Activated CD4-positive, alpha-beta T cell treated with anti-CD3 and anti-CD28 coated beads, Interleukin-10, Interleukin-2, amounts not matched to agents 100 ng/mL and 50 ng/mL, durations not matched to agents 16 hours and 8 hours (primary cell): ENCODE measurements around the gene WDFY4.

ENCODE experiments used
- DNase-seq: peaks from one replicate; pipeline ENCODE4 v3.0.0-alpha.2; 2020

WDFY4 gene

DNA sequence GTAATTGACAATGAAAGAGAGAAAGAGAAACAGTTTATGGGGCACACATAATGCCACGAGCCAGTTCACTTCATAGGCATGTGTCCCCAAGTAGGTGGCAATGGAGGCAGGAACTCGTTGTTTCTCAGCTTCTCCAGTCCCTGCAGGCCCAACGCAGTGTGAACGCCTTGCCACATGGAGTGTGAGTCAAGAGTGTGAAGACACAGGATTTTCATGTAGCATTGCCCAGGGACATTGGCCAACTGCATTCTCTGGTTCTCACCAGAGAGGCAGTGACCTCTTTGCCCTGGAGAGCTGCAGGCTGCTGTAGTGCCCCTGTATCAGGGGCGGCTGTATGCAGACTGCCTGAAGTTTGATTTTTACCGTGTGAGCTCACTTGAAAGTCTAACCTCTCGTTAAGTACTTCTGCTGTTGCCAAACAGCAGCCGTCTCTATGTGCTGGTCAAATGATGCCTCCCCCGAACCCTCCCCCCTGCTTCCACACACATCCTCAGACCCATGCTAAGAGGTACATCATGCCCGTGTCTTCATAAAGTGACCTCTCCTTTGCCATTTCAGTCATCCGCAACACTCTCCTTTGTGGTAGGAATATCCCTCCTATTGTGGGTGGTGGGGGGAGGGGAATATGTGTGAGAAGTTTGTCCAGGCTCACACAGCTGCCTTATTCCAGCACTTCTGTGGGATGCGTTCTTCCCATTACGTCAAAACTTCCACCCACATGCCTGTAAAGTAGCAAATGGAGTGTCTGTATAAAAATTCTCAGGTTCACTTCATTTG is 242.3 kb downstream of the WDFY4 start:
- DNase-seq = no peak

DNA sequence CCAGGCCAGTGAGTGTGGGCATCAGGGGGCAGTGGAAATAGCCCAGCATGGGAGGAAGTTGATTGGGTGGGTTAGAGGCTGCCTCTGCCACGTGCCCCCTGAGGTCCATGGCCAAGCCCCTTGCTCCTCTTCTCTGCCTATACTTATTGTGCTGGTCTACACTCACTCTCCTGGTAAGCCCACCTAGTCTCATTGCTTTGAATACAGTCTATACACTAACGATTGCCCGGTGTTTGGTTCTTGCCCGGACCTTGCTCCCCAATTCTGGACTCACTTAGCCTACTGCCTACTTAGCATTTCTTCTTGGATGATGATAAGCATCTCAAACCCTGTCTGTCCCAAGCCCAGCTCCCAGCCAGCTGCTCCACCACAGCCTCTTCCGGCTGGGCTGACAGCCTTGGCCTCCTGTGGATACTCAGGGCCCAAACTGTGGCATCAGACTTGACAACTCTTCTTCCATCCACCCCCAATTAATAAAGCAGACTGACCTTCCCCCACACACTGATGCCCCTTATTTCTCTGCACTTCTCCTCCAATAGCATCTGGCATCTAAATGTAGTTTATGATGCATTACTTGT is 244.8 kb downstream of the WDFY4 start:
- DNase-seq = no peak

DNA sequence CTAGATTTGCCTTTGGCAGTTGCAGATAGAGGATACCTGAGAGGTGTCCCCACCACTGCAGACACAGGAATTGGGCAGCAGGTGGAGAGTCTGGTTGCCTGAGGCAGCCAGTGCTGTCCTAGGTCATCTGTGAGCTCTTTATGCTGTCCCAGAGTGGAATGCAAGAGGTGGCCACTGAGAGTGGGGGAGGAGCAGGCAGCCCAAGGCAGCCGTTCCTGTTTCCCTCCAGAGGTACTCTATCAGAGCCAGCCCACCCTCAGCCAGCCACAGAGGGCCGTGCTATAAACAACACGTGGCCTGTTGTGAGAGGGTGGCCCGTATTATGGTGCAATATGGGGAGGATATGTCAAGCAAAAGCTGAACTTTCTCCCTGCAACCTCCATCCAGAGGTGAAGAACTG is 246.5 kb downstream of the WDFY4 start:
- DNase-seq = no peak

DNA sequence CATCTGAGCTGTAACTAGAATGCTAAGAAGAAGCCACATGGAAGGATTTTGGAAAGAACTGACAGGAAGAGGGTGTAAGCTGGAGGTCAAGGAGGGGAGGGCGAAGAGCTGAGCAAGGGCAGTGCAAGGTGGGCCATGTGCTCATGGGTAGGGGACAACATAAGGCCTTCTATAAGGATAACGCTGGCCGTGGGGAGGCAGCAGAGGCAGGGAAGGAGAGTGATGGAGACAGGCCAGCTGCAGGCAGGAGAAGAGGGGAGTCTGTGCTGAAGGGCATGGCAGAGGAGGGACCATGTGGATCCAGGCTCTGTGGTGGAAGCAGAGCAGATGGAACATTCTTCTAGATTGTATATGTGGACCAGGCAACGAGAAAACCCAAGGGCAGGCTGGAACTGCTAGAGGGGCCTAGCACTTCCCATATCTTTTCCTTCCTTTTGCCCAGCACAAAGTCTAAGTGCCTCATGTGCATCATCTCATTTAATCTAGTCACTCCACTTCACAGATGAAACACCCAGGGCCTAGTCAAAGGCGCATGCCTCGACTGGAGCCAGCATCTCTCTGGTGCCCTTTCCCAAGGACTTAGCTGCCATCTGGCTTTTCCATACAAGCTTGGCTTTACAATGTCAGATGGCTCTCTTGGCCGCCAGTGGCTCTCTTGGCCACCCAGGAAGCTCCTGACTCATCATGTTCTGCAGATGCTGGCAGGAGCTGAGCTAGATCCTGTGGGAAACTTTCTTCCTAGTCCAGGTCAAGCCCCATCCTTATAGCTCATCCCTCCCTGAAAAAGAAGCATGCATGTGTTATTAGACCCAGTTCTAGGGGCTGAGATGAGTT is 248.4 kb downstream of the WDFY4 start:
- DNase-seq = no peak

DNA sequence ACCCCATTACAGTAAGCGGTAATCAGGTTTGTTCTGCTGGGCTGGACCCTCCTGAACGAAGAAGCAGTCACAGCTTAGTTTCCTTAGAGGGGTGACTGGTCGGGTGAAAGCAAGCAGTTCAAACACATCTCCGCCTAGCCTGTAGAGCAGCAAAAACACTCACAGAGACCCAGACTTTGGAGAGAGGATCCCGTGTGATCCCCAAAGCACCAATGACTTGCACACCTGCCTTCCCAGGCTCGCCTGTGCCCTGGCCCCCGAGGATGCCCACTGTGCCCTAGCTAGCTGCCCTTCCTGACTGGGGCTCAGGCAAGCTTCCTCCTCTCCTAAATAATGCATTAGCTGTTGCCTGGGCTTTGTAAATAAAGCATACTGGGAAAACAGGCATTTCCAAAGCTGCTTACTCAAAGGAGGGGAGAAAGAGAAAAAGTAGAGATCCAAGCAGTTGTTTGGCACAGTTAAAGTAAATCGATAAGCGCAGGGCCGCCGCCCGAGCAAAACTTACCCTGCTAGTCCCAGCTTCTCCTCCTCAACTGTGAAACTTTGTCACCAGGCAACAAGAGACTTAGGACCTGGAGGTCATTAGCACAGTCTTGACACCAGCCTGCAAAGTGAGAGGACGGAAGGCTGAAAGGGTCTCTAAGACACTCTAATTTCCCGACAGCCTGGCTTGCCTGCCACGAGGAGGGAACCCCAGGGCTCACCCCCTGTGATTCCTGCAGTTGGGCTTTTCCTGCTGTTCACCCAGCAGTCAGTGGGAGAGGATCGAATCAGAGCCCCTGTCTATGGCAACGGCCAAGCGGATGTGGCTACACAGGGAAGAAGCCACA is 250.2 kb downstream of the WDFY4 start:
- no peak for DNase-seq

DNA sequence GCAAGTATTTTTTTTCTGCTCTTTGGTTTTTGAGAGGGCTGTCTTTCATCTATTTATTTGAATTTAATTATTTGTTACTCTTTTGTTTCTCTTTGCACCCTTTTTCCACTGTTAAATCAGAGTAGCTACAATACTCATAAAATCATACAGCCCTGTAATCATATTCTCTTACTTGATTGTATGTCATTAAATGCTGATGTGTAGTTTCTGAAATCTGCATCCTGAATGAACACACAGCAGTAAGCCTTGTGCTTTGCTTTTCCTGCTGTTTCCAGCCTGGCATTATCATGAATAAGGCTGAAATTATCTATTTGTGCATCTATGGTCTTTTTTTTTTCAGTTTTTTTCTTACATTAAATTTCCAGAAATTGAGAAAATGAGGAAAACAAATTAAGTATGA is 250.9 kb downstream of the WDFY4 start:
- DNase-seq = no peak

DNA sequence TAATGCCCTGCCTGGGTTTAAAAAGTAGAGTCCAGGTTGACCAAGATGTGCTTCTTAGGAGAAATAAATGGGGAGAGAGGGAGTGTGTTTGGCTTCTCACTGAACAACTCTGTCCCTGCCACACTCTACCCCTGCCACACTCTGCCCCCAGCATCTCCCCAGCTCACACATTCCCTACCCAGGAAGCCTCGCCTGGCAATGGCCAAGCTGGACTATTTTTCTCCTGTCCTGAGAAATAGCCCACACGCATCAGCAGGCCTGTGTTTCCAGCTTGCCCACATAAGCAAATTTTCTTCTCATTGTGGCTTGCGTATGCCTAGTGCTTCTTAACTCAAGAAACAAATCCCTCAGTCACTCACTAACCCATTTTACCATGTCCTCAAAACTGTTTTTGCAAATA is 253.1 kb downstream of the WDFY4 start:
- DNase-seq = no peak

DNA sequence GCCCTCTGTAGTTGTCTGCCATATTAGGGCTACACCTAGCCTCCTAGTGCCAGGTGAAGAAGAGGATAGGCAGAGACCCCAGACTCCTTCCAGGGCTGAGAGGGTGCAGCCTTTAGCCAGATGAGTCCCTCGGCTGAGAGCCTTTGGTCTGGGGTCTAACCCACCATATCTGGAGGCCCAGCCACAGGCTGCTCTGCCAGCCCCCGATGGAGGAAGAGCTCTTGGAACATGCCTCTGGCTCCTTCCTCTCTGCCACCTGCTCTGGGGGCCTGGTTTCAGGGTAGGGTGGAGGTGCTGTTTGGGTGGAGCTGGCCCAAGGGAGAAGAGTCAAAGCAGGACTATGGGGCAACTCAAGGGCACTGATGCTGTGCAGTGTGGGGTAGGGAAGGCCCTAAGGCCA is 253.6 kb downstream of the WDFY4 start:
- DNase-seq = no peak

DNA sequence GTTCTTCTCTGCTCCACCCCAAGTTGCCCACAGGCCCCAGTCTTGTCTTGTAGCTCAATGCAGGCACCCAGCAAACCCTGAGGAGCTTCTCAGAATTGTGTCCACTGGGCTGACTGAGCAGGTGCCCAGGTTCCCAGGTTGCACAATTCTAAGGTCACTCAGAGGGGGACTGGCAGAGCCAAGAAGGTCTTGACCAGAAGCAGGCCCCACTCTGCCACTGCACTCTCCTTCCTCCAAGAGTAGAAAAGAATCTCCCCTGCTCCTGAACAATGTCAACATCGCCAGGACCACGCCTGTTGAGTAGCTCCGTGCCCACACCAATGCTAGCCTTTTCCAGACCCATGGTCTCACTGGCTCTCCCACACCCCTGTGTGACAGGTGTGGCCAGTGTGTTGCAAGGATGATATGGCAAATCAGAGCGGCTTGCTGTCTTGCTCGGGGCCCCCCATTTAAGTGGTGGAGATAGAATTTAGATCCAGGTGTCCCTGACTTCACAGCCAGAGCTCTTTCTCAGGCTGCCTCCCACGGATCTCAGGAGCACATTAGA is 254.4 kb downstream of the WDFY4 start:
- DNase-seq = no peak

DNA sequence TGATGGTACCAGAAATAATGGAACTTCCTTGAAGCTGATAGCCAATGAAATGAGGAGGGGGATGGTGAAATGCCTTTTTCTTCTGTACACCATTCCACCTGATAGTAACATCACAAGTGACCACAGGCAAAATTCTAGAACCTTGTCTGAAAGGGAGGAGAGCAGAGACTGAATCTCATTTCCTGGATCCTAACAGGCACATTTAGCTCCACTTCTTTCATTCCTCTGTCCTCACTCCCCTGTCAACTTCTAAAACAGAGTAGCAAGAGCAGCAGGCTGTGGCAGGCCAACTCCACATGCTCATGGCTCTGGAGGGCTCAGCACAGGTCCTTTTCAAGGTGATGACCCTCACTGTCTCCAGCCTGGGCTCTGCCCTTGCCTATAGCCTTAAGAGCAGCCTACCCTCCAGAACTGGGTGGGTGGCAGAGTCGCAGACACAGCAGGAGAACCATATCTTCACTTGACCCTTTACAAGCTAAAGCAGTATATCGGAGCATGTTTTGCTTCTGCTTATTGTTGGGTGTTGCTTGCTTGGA is 255.2 kb downstream of the WDFY4 start, which contains the start of gene LRRC18:
Gene LRRC18, minus strand, starts transcription at position 51 of the 536 bp plus-strand sequence. CDS start 25,685 bp downstream, outside the sequence.
- DNase-seq = no peak

DNA sequence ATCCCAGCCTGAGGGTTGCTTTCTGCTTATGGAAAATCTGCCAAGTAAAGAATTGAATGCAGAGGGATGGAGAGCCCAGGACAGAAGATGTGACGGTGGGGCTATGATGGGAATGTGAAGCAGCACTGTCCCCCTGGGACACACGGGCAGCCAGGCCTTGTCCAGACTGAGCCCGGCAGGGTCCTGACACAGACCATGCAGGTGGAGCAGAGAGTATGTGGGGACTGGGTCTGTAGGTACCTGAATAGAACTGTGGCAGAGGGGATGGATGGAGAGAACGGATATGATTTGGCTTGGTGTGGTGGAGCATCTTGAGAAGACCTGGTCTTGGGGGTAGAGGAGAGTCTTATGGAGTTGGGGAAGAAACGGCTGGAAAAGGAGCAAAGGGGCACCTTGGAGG is 255.7 kb downstream of the WDFY4 start:
- DNase-seq = no peak

DNA sequence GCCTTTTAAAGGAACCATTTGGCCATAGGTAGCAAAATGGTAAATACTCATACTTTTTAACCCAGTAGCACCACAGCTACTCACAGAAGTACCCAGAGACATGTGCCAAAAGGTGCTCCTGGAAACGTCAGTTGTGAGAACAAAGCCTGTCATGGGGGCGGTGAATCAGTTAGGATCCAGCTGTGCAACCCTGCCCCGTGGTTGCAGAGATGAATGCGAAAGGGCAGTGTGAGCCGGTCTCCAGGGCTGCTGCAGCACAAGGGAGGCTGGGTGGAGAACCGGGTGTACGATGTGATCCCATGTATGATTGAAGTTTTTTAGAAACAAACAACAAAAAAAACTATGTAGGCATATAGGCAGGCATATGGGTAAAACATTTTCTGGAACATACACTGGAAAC is 256.3 kb downstream of the WDFY4 start:
- no peak for DNase-seq

DNA sequence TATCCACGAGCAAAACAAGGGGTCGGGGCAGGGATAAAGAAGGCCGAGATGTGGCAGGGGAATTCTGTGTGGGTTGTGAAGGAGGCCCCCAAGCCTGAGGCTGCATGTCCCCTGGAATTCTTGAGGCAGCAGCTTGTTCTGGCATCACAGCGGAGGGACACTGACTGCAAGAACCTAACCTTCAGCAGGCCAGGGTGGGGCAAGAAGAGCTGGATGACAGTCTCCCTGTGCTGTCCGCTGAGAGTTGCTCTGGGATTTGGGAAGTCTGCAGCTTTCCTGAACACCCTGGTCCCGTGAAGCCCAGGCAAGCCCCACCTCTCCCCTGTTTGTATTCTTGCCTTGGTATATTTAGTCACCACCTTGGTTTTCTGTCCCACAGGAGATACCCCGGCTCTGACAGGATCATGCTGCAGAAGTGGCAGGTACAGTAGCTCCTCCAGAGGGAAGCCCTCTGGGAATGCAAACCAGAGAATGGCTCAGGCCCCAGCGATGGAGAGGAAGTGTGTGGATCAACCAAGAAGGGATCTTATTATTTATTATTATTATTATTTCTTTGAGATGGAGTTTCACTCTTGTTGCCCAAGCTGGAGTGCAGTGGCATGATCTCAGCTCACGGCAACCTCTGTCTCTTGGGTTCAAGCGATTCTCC is 256.9 kb downstream of the WDFY4 start:
- no peak for DNase-seq

DNA sequence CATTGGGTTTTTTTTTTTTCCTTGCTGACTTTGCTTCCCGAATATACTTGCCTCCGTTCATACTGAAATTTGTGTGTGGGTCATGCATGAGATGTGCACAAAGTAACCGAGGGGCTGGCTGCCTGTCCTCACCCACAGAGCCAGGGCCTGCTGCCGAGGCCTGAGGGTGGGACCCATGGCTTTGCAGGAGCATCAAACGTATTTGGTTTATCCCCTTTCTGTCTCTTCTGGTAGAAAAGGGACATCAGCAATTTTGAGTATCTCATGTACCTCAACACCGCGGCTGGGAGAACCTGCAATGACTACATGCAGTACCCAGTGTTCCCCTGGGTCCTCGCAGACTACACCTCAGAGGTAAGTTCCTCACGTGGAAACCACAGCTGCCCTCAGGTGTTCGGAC is 258.4 kb downstream of the WDFY4 start:
- DNase-seq = no peak

DNA sequence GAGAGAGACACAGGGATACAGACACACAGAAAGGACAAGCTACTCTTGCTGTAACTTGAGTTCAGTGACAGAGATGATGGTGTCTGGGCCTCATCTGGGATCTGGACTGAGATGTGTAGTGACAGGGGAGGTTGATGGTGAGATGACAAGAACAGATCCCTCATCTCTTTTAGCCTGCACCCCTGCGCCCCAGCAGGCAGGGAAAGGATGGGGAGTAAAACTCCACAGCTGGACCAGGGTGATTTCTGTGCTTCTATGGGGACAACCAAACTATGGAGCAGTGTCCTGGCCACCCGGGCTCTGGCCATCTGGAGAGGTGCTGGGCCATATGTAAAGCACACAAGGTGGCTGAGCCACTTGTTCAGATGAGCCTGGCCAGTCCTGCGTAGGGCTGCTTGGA is 259.5 kb downstream of the WDFY4 start:
- no peak for DNase-seq

DNA sequence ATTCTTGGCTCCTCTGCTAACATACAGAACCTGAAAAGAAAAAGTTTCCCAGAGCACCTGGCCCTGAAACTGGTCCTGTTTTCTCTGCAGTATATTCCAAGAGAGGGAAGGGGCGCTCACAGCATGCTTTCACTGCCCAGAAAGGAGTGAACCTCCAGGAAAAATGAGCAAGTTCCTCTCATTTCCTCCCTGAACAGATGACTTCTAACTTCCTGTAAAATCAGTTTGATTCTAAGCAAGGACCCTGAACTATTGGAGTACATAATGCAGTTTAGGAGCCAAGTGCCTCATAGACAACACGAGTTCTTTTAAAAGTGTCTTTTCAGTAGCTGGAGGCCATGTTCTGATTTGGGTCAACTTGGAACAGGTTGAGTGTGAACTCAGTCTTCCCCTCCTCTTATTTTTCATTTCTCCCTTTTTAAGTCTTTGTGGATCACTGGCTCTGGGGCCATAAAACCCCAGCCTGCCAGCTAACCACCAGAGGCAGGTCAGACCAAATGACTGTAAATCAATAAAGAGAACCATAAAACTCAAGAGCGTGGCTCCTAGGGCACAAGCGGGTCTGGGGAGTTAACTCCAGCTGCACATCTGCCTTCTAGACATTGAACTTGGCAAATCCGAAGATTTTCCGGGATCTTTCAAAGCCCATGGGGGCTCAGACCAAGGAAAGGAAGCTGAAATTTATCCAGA is 260.9 kb downstream of the WDFY4 start:
- no peak for DNase-seq

DNA sequence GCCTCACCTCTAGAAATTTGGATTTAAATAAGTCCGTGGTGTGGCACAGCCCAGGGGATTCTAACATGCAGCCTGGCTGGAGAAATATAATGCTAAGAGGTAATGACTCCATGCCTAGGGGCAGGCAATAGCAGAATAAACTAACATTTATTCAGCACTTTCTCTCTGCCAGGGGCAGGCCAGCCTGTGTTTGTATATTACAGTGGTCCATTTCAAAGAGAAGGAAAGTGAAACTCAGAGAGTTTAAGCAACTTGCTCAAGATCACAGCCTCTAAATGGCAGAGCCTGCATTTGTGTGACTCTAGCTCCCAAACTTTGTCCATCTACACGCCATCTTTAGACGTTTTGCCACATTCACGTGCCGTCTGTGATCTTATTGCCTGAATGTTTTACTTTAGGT is 261.7 kb downstream of the WDFY4 start:
- no peak for DNase-seq

DNA sequence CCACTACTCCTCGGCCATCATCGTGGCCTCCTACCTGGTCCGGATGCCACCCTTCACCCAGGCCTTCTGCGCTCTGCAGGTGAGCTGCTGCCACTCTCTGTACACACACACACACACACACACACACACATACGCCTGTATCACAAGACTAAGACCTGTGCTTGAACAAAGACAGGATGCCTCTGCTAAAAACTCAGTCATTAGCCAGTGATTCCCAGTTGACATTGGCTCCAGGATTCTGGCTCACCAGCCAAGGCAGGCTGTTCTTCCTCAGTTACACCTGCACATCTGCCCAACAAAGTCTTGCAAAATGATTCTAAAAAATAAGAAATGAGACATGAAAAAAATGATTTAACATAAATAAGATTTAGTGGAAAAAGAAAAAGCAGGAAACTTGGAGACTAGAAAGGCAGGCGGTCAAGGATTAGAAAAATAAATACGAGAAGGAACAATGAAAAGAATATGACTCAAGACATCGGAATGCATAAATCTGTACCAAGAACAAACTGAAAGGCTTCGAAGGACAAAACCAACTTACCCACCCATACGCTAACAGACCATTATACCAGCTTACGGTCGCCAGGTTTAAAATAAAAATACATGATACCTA is 262.3 kb downstream of the WDFY4 start:
- no peak for DNase-seq

DNA sequence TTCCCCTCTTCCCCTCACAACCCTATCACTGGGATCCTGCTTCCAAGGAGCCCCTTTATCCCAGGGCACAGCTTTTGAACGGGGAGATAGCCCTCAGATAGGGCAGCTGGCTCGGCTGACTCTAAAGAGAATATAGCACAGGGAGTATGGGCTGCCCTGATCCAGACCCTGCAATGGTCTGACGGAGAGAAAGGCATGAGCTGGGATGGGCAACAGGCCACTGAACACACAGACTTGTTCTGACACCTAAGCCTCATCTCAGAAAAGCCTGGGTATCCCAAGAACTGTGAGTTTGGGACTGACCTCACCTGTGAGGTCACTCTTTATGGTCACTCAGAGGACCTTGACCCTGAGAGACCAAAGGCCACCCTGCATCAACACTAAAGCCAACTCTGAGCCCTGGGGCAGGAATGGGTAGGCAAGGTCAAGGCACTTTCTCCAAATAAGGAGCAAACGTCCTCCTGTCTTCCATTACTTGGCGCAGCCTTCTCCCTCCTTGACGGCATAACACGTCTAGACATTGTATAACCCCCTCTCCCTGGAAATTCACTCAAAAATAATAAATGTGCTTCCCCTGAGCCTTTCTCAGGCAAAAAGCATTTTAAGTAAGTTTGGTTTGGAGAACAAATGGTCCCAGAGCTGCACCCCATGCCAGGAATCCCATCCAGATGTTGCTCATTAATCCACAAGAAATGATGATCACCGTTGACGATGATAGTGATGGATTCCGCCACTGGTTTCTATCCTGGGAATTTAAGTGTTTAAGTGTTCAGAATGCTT is 263.2 kb downstream of the WDFY4 start:
- no peak for DNase-seq

DNA sequence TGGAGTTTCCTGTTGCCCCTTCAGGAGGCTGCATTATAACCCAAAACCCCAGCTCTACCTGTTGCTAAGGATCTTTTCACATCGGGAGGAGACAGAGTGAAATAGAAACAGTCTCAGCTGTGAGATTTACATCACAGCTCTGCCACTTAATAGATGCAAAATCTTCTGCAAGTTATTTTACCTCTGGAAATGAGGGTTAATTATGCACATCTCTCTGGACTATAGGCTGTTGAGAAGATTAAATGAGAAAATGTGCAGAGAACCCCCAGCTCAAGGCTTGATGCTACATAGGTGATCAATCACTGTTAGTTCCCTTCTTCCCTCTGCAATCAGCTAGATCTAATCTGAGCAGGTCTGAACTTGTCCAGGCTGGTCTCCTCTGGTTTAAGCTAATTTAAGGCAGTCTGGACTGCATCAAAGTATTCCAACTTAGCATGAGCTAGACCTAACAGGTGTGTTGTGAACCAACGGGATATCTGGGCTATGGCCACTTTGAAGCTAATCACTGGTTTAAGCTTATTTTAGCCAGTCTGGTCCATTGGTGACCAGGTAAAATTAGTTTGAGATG is 263.9 kb downstream of the WDFY4 start:
- DNase-seq = no peak
